22Rv1 (cell line): ENCODE results near the gene XIST.
"Not testable (repeated sequence)": the region's sequence is repeated elsewhere in the genome, so short reads cannot be mapped to it uniquely, and the experiment has no call there.

Experiments
- H3K27ac ChIP-seq: fragments of 450-650 bp; 2 replicates; pipeline ENCODE4 v1.5.1; 2017
- CTCF ChIP-seq: fragments of 450-650 bp; IDR thresholded peaks from 2 replicates; pipeline ENCODE4 v1.5.1; 2017; ENCODE audit warnings: mild to moderate bottlenecking
- ZFX ChIP-seq: fragments of 450-650 bp; IDR thresholded peaks from 2 replicates; pipeline ENCODE4 v1.6.1; 2017; ENCODE audit warnings: antibody characterized with exemption, borderline replicate concordance

Gene XIST

GRCh38 chrX:73828080-73828720 lies 24.3 kb downstream of the XIST start:
- TF ChIP-seq CTCF (no peak), ZFX (no peak)
- no peak overlapping the region for H3K27ac ChIP-seq

GRCh38 chrX:73827406-73827805 lies 25.1 kb downstream of the XIST start:
- H3K27ac ChIP-seq, result no peak overlapping the region
- no peak for TF ChIP-seq ZFX
- TF ChIP-seq CTCF, result no peak

- no peak overlapping the region for H3K27ac ChIP-seq
- no peak for TF ChIP-seq CTCF
- TF ChIP-seq ZFX, result no peak
Measured at GRCh38 chrX:73826996-73827395, 25.5 kb downstream of the XIST start.

GRCh38 chrX:73825569-73825968 lies 26.9 kb downstream of the XIST start:
- TF ChIP-seq ZFX, result no peak
- TF ChIP-seq CTCF, result no peak
- no peak overlapping the region for H3K27ac ChIP-seq

GRCh38 chrX:73823473-73824004 lies 29.0 kb downstream of the XIST start:
- H3K27ac ChIP-seq, result no peak overlapping the region
- TF ChIP-seq ZFX, result no peak

GRCh38 chrX:73822775-73823174 lies 29.7 kb downstream of the XIST start:
- TF ChIP-seq ZFX, result no peak
- H3K27ac ChIP-seq, result no peak overlapping the region

GRCh38 chrX:73821921-73822559 lies 30.5 kb downstream of the XIST start:
- TF ChIP-seq CTCF, result no peak

GRCh38 chrX:73819864-73820558 lies 32.5 kb downstream of the XIST start:
- not testable (repeated sequence) for H3K27ac ChIP-seq

More at GRCh38 chrX:73821921-73822559, 30.5 kb downstream of the XIST start:
- no peak overlapping the region for H3K27ac ChIP-seq
